ENCODE data around the gene KAT7.

- TF ChIP-seq CTCF (IDR thresholded peaks at IDR 0.05) (no peak), POLR2A (IDR thresholded peaks at IDR 0.05) (no peak)
These were observed 8.7 kb upstream of the KAT7 start for GRCh38 chr17:49779739-49780231.

All from lower leg skin (tissue), 3 donors.